ENCODE measurements around the gene MAST1. TPM values are rescaled to one million over a fixed set of nuclear protein-coding genes. Genes with fewer than 3 reads are reported as not detected.

MAST1 gene
- total RNA-seq, 2 donors from 2014 or later = 1.3 to 2.4 TPM

GRCh38 chr19:12884202-12884601 lies 45.9 kb downstream of the MAST1 start:
- WGBS = 95% methylated on average over 3 of the region's 3 CpGs
- DNase-seq (ENCODE audit: low spot score) = no peak
- Histone ChIP-seq H3K36me3 (no peaks in the 10 kb centered on the region), H3K9me3 (no peaks in the 10 kb centered on the region), H3K27me3 (replicated peaks; ENCODE audit: insufficient read depth) (no peaks in the 10 kb centered on the region), H3K4me1 (replicated peaks) (no peaks in the 10 kb centered on the region), H3K27ac (no peak overlapping the region), H3K4me3 (no peak overlapping the region)
- intact Hi-C loops (cut with DNase I) = loop anchor here (10.0 kb wide), 1 partner anchor 51 kb away; the partner anchor contains the start of genes CALR and FARSA
- TF ChIP-seq POLR2AphosphoS5 (IDR thresholded peaks at IDR 0.05) = no peak
- TF ChIP-seq CTCF (IDR thresholded peaks at IDR 0.05) = no peak
- no peak for TF ChIP-seq POLR2A (IDR thresholded peaks at IDR 0.05)

- TF ChIP-seq POLR2AphosphoS5 (IDR thresholded peaks at IDR 0.05) (no peak), CTCF (IDR thresholded peaks at IDR 0.05) (no peak), POLR2A (IDR thresholded peaks at IDR 0.05) (no peak)
- H3K36me3 ChIP-seq = no peaks in the 10 kb centered on the region
- WGBS = 80% methylated on average over 12 of the region's 12 CpGs
- peak overlapping the region; percentile 24 to 57 for H3K27ac ChIP-seq
- DNase-seq (ENCODE audit: low spot score) = no peak
- H3K27me3 ChIP-seq (replicated peaks; ENCODE audit: insufficient read depth) = no peaks in the 10 kb centered on the region
- no peaks in the 10 kb centered on the region for H3K4me1 ChIP-seq (replicated peaks)
- intact Hi-C loops (cut with DNase I) = loop anchor here (10.0 kb wide), 1 partner anchor 50 kb away; the partner anchor contains the start of genes CALR and FARSA
- peak overlapping the region in 1 of 2 donors; percentile 41 for H3K4me3 ChIP-seq
- no peaks in the 10 kb centered on the region for H3K9me3 ChIP-seq
Observed at GRCh38 chr19:12884627-12884925, 46.3 kb downstream of the MAST1 start.

- no peaks in the 10 kb centered on the region for H3K27me3 ChIP-seq (replicated peaks; ENCODE audit: insufficient read depth)
- peak overlapping the region; percentile 57 to 68 for H3K27ac ChIP-seq
- peak overlapping the region; percentile 21 to 41 for H3K4me3 ChIP-seq
- intact Hi-C loops (cut with DNase I) = loop anchor here (10.0 kb wide), 1 partner anchor 50 kb away; the partner anchor contains the start of genes CALR and FARSA
- H3K9me3 ChIP-seq = no peaks in the 10 kb centered on the region
- peak; percentile 84 for DNase-seq (ENCODE audit: low spot score)
- H3K4me1 ChIP-seq (replicated peaks) = no peaks in the 10 kb centered on the region
- H3K36me3 ChIP-seq = no peaks in the 10 kb centered on the region
- TF ChIP-seq CTCF (IDR thresholded peaks at IDR 0.05) (peak; percentile 48 to 78 (median 68)), POLR2AphosphoS5 (IDR thresholded peaks at IDR 0.05) (peak; percentile 71), POLR2A (IDR thresholded peaks at IDR 0.05) (no peak)
- WGBS = 5% methylated on average over 63 of the region's 73 CpGs
Observed at GRCh38 chr19:12884926-12885748, 46.8 kb downstream of the MAST1 start.

- no peaks in the 10 kb centered on the region for H3K36me3 ChIP-seq
- intact Hi-C loops (cut with DNase I) = loop anchor here (10.0 kb wide), 1 partner anchor 49 kb away; the partner anchor contains the start of genes CALR and FARSA
- H3K4me1 ChIP-seq (replicated peaks) = no peaks in the 10 kb centered on the region
- 14% methylated on average over 28 of the region's 53 CpGs for WGBS
- TF ChIP-seq POLR2A (IDR thresholded peaks at IDR 0.05) (no peak), CTCF (IDR thresholded peaks at IDR 0.05) (no peak), POLR2AphosphoS5 (IDR thresholded peaks at IDR 0.05) (no peak)
- H3K4me3 ChIP-seq = peak overlapping the region; percentile 21 to 41
- no peak for DNase-seq (ENCODE audit: low spot score)
- no peaks in the 10 kb centered on the region for H3K27me3 ChIP-seq (replicated peaks; ENCODE audit: insufficient read depth)
- peak overlapping the region; percentile 57 to 68 for H3K27ac ChIP-seq
- H3K9me3 ChIP-seq = no peaks in the 10 kb centered on the region
Observed at GRCh38 chr19:12885749-12886650, 47.7 kb downstream of the MAST1 start.

Measured in prostate gland (tissue), 2 donors.